Measurements from ENCODE around the gene GLI3.

The GLI3 gene

DNA sequence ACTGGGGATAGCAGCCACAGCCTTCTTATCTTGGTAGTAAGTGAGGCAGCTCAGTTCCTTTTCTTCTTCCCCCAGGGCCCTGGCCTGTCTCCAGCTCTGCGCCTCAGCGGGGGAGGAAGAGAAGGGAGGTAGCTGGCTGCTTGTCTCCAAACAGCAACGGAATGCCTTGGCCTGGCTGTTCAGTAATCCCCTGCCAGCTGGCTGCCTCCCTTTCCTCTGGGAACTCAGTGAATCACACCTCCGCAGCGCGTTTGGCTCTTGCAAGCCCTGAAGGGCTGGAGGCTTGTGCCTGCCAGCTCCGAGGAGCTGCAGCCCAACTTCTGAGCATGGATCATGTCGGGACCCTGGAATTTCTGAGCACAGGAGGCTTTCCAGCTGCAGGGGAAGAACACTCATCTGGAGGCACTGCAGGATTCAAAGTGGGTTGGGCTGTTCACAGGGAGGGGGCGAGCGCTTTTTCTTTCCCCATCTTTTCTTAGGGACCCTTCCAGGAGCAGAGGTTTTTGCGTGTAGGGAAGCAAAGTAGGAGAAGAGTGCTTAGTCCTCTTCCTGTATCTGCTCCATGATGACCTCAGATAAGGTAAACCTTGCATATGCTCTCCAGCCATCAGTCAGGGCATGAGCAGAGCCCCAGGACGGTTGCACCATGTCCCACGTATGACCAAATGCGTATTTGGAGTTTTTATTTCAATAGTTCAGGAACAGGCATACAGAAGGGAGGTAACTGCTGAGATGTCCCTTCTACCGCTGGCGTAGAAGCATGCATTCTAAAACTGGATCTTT, 280.9 kb downstream of the GLI3 start:
- peak; percentile 58 for DNase-seq

DNA sequence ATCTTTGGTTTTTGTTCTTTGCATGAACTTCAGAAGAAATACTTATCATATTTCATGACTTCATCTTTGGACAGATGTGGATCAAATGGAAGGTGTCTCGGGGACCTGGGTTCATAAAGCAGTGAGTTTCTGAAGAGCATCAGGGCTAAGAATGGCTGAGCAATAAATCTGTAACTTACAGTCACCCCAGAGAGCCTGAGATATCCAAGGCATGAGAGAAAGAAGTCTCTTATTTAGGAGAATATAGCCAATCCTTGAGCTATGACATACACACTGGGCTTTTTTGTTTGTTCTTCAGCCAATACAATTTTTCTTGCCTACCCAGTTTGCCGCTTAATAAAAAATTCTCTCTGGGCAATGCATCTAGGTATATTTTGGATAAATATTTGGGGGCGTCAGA, 281.6 kb downstream of the GLI3 start:
- no peak for DNase-seq

DNA sequence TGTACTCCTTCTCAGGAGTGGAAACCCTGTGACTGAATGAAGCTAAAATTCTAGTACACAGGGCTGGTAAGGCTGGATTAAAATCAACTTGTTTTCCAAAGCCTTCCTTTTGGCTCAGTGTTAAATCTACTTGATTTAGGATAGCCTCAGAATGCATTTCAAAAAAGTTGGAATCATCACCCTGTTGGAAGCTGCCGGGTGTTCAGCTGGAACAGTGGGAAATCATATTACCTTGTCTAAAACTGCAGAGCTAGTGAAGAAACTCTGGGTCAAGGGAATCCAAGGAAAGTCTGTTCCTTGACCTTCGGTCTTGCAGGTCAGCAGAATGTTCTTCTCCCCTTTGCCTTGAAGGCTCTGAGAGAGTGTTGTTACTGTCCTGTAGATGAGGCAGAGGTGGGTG, 282.0 kb downstream of the GLI3 start:
- DNase-seq, result no peak

DNA sequence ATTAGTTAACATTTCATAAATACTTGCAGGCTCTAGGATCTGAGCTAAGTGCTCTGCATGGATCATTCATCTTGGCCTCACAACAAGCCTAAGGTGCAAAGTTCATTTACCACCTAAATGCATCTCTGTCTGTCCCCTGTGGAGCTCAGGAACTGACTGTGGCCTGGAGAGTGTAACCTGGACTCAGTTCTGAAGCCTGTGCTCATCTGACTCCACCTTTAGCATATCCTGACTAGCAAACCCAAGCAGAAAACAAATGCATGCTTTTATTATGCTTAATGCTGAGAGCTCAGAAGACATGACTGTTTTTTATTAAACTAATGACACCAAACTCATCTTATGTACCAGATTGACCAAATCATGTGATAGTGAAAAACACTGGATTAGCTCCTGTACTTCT, 288.5 kb downstream of the GLI3 start:
- no peak for DNase-seq

DNA sequence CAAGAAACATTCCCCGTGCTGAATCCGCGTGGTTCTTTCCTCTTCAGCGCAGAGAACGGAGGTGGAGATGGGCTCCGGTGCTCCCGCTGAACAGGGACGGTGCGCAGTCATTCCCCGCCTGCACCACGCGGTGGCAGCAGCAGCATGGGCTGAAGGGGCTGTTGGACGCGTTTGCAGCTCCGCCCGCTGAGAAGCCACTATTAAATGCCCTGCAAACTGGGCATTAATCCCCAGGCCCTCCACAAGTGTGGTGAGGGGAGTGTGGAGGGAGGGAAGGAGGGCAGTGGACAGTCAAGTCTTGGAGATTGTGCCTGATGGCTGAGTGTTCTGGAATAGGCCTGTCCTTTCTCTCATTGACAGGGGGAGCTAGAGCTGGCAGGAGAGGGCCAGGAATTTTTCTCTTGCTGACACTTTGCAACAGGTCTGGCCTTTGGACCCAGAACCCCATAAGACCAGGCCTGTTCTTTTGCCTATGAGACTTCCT, 293.9 kb downstream of the GLI3 start:
- no peak for DNase-seq

DNA sequence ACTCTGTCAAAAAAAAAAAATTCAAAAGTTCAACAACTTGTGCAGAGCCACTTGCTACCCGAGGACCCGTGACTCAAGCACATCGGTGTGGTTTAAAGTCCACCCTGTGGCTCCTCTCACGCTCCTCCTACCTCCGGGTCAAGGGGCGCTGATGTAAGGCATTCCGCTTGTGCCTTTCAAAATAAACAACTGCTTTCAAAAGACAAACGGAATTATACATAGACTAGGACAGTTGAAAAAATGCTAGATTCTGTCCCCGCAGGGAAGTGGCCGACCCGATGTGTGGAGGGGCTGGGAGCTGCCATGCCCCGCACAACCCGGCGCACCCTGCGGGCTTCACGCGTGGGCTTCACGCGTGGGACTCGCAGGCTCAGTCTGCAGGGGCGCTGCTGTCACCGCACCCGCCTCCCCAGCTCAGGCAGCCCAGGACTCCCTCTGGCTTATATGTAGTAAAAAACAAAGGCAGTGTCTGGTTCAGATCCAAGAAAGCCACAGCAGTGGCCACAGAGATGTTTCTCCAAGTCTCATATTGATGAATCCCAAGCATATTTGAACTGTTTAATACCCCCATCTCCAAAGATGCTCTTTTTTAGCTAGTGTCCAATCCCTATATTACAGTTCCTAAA, 294.4 kb downstream of the GLI3 start:
- DNase-seq, result no peak

DNA sequence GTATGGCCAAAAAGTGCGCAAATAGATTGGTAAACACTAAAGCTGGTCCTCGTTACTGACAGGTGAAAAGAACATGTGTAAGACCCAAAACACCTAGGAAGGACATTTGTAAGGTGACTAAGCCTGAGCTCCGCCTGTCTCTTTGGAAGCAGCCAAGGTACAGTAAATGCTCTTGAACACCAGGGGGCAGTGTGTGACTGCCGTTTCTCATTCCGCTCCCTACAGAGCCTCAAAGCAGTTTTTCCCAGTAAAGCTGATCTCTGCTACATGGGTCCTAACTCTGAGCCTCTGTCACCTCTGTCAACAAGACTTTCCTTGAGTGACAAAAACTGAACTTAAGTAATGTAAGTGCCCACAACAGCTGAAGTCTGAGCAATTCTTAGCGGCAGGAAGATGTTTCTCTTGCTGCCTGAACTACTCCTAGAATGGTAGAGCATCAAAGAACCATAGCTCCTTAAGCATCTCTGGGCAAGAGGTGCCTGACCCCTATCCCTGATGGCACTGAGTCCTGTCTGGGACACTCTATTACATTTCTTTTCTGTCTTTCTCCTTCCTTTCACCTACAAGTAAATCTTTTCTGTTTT, 296.2 kb downstream of the GLI3 start:
- DNase-seq, result no peak

DNA sequence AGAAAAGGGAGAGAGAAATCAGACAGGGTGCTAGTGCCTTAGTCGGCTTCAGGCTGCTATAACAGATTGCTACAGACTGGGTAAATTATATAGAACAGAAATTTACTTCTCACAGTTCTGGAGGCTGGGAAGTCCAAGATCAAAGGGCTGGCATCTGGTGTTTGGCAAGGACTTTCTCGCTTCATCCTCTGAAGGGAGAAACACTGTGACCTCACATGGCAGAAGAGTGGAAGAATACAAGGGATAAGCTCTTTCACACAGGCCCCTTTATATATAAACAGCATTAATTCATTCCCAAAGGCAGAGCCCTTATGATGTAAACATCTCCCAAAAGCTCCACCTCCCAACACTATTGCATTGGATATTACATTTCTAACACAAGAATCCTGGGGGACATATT, 298.6 kb downstream of the GLI3 start:
- DNase-seq, result no peak

DNA sequence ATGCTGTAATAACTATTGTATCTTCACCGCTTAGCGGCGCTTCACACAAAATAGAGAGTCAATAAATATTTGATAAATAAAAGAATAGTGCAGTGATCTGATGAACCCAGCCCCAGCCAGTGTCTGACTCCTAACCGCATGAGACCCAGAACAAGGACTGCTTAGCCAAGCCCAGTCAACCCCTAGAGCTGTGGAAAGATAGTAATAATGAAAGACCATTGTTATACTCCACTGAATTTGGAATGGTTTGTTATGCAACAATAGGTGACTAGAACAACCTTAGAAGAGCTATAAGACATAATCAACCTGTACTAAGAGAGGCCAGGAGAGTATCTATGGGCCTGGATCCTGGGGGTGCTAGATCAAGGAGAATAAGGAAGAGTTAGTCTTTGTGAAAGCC, 303.6 kb downstream of the GLI3 start:
- no peak for DNase-seq

DNA sequence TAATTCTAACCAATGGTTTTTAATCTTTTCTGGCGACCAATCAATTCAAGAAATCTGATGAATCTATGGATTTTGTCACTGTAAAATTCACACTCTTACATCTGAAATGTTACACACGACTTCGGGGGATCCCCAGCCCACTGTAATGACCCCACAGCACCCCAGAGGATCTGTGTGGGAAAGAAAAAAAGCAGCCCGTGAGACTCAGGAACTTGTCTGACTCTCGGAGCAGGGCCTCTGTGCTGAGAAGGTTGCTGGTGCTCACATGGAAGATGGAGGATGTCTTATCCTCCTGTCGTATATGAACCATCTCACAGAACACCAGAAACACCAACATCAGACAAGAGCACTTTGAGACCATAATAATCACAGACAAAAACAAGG, 305.8 kb downstream of the GLI3 start:
- no peak for DNase-seq

DNA sequence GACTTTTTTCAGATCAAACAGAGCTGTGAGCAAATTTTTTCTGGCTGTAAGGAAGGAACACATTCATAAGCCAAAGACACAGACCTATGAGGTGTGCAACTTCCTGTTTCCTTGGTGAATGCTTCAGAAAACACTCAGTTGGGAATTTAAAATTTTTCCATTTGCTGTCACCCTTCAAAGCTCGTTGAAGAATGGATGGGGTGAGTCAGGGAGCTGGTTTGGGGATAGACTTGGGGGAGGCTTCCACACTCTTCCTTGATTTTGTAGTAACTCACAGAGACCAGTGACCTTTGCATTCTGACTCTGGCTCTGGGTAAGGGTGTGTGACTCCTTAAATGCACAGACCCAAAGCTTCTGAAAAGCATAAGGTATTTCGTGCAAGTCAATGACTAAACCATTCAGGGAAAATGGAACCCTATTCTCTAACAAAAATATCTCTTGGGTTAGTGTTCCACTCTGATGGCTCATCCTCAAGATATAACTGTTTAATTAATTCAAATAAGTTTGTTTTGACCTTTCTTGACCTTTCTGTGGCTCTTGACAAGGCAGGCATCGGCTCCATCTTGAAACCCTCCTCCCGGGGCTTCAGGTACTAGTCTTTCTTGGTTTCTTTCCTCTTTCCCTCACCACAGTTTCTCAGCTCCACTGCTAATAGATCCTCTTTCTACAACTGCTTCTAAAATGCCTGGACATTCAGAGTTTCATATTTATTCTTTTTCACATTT, 306.3 kb downstream of the GLI3 start:
- DNase-seq, result no peak

DNA sequence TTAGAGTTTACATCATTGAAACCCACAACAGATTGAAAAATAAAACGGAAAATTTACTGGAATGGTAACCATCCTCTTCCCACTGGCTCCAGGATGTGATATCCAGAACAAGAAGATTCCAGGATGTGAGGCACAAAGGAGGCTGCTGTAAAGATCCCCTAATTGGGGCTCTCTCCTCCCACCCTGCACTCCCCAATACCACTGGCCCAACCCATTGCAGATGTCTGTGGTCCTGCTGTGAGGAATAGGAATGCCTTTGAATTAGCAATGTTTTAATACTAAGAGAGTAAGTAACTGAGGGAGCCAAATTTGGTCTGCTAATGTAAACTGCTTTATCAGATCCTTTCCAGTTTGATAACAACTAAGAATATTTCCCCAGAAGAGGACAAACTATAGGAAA, 308.2 kb downstream of the GLI3 start:
- no peak for DNase-seq

DNA sequence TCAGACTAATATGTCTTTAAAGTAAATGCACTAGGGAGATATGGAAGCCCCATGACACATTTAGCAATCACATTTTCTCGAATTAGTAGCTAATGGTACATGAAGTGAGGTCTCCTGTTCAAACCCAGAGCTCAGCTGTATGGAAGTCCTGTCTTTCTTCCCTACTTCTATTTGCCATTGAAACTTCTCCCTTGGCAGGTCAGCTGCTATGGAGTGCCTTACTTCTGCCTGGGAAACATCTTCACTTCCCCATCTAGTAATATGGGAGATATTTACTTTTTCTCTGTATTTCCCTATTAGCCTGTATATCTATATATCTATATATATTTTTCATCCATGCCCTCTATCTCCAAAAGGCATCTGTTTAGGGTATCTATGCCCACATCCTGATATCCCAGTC, 308.8 kb downstream of the GLI3 start:
- no peak for DNase-seq

DNA sequence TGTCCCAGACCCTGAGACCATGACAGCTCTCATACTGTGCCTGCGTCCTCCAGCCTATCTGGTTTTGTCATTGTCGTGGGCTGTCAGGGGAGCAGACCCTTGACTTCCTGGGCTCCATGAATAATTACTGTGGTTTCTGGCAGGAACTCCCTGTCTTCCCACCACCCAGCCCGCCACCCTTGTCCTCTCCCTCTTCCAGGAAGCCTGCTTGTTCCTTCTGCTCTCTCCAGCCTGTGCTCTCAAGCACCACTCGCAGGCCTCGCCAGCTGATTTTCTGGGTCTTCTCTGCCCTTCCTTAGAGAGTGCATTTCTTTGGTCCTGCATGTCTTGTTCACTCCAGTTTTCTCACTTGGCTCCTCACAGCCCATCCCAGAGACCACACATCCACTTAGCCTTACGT, 309.6 kb downstream of the GLI3 start:
- DNase-seq, result no peak

DNA sequence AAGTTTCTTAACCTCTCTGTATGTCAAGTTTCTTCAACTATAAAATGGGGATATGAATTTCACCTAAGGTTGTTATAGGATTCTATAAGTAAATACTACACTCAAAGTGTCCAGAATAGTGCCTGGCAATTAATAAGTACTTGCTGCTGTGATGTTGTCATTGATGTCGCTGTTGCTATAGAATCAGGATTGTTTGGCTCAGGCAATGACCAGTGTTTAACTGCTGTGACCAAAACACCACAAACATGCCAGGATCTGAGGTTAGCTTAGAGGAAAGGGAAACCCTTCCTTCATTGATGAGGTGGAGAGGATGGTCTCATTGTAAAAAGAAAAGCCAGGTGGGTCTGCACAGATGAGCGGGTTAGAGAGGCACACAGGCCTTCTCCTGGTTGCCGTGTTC, 311.1 kb downstream of the GLI3 start:
- DNase-seq, result no peak

DNA sequence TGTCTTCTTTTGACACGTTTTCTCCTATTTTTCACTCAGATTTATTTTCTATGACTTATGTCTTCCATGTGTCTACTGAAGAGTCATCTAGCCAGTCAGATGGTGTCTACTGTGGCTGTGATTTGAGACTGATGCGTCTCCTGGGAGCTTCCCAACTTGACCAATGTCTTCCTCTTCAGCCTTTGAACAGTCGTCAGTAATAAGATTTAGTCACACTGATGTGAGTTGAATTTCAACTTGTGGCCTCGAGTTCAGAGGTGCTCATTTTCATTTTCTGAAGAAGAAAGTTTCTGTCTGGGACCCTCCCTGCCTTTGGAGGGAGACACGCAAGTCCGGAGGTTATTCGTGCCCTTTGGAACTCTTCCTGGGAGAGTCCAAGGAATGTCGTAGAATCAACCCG, 312.2 kb downstream of the GLI3 start:
- no peak for DNase-seq

DNA sequence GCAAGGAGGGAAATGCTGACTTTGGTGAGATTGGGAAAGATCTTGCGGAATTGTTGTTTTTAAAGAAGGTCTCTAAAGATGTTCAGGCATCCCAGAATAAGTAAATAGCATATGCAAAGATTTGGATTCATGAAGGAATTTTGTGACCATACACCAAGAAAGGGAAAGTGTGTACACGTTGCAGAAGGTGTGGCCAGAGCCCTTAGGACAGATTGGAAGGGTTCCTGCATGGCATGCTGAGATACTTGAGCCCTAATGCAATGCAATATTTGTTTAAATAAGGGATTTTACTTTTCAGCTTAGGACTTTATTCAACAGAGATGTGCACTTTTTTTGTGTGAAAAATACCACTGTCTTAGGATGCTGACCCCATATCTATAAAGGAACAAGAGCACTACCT, 314.6 kb downstream of the GLI3 start:
- no peak for DNase-seq

DNA sequence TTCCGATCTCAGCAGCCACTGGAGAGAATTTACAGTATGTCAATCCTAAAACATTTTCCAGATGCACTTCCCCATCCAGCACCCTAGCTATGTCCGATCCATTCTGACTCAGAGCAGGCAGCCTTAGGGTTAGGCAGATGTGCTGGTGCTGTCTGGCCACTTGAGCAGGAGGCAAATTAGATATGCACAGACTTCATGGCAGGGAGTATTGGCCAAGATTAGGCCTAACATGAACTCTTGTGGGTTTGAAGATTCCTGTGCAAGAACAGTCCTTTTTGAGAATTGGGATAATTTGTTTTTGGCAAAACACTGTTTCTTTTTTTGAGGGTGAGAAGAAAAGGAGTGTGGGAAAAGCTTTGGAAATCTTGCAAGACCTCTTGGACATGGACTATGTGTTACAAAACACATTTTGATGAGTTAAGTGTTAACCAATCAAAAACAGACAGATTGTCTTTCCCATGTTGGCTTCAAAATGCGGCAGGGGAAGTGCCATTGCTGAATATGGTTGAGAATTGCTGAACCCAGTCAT, 315.5 kb downstream of the GLI3 start:
- no peak for DNase-seq

DNA sequence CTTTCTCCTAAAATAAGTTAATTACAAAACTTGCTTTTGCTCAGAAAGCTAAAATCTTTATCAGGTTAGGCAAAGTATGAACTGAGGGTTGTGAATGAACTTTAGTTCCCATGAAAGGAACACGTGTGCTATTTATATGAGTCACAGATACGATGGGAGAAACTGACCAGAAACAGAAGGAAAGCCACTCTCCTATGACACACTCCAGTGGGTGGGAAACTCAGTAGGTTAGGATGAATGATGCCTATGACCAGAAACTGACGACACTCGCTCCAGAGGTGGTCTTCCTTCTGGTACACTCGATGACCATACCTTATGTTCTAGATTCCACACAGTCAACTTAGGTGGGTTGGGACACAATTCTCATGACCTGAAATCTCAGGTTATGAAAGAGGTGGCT, 318.4 kb downstream of the GLI3 start:
- DNase-seq, result no peak

DNA sequence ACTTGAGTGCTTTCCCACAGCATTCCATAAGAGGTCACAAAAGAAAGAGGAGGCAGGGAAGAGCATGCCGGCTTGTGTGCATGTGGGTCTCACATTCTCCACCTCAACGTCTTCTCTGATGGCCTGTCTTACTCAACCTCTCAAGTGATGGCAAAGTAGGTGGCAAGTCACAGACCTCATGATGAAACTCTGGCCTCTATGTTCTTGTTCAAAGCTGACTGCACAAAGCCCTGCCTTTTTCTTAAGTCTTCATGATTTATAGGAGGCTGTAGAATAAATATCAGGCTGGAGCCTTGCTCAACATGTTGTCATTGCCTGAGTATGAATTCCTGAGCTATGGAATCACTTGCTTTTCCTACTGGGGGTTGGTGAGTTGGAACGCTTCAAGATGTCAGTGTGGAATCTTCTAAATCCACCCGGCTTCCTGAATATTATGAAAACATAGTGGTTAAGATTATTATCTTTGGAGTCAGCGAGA, 320.5 kb downstream of the GLI3 start:
- no peak for DNase-seq

DNA sequence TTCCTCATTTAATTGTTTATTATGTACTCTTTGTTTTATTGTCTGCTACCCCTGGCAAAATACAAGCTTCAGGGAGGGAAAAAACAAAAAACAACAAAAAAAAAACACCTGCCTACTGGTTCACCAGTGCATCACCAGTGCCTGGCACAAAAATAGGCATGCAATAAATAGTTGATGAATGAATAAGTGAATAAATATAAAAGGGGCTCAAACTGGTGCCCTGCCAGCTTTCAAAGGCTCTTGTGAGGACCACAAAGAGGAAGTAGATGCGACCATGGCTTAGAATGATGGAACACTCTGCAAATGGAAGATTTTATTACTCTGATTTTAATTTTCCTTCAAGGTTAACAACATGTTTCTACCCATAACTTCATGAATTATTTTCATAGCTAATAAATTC, 321.1 kb downstream of the GLI3 start:
- DNase-seq, result no peak

DNA sequence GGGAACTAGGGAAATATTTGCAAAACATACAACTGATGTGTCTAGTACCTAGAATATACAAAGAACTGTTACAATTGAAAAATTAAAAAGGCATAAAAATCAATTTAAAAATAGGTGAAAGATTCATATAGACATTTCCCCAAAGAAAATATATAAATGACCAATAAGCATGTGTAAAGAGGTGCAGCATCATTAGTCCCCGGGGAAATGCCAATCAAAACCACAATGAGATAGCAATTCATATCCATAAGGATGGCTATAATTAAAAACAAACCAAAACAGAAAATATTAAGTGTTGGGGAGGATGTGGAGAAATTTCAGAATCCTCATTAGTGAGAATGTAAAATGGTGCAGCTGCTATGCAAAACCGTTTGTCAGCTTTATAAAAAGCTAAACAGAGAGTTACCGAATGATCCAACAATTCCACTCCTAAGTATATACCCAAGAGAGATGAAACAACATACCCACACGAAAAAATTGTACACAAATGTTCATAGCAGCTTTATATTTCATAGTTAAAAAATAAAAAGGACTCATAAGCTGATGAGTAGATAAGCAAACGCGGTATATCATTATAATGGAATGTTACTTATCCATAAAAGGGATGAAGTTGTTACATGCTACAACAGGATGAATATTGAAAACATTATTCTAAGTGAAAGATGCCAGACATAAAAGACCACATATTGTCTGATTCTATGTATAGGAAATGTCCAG, 324.0 kb downstream of the GLI3 start:
- no peak for DNase-seq

DNA sequence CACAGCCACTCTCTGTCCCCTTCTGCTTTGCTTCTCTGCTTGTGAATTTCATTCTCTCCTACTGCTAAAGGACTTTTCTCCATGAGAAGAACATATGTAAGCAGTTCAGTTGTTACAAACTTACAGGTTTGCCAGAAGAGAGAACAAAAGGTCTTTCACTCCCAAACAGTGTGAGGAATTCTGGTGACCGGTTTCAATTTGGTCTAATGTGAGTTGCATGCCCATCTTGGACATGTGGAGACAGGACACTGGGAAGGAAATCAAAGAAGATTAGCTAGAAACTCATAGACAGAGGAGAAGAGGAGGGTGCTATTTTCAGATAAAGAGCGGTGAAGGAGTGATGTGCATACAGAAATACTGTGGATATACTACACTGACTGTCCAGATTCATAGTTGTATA, 324.6 kb downstream of the GLI3 start:
- DNase-seq, result no peak
